Esophagus mucosa (tissue), 1 donor: ENCODE measurements around the gene SERPINB13. TPM values are rescaled to one million over a fixed set of nuclear protein-coding genes. Genes with fewer than 3 reads are reported as not detected.

Source experiments
- total RNA-seq: library from RNA; stranded (reverse); gene quantifications from one replicate; pipeline ENCODE4 v1.2.4, GENCODE V29; 2023
- donor health status: DM: yes; HTN: yes; CAD: no.

SERPINB13 gene
- total RNA-seq, 1 donor from 2014 or later: 281 TPM

Other genes with a start within 250 kb of the SERPINB13 start
- gene KDSR, start 220.1 kb upstream of the SERPINB13 start, total RNA-seq: 37.8 TPM
- 135 TPM for gene VPS4B, start 164.9 kb upstream of the SERPINB13 start, total RNA-seq
- gene SERPINB5, start 110.4 kb upstream of the SERPINB13 start, total RNA-seq: 213 TPM
- 0.60 TPM for gene SERPINB12, start 45.0 kb upstream of the SERPINB13 start, total RNA-seq
- 418 TPM for gene SERPINB4, start 56.9 kb downstream of the SERPINB13 start, total RNA-seq
- gene SERPINB3, start 74.5 kb downstream of the SERPINB13 start, total RNA-seq: 879 TPM
- 7.1 TPM for gene SERPINB11, start 115.6 kb downstream of the SERPINB13 start, total RNA-seq
- 1.4 TPM for gene SERPINB7, start 188.1 kb downstream of the SERPINB13 start, total RNA-seq